ENCODE measurements around the gene SDK1.

DNA sequence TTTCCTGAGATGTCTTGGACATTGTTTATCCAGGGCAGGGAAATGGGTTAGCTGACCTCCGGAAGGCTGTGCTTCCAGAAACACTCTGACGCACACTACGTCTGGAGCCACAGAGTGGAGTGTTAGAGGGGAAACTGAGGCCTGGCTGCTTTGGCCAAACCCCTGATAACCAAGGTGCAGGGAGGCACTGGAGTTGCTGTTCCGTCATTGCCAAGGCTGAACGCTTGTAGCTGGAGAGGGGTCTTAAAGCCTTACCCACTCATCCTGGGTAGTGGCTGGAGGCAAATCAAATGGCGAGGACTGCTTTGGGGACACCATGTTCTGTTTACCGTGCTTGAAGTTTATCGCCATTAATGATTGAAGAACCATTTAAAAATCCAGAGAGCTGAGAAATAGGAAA lies 776.9 kb downstream of the SDK1 start:
- TF ChIP-seq, protein P1, sequence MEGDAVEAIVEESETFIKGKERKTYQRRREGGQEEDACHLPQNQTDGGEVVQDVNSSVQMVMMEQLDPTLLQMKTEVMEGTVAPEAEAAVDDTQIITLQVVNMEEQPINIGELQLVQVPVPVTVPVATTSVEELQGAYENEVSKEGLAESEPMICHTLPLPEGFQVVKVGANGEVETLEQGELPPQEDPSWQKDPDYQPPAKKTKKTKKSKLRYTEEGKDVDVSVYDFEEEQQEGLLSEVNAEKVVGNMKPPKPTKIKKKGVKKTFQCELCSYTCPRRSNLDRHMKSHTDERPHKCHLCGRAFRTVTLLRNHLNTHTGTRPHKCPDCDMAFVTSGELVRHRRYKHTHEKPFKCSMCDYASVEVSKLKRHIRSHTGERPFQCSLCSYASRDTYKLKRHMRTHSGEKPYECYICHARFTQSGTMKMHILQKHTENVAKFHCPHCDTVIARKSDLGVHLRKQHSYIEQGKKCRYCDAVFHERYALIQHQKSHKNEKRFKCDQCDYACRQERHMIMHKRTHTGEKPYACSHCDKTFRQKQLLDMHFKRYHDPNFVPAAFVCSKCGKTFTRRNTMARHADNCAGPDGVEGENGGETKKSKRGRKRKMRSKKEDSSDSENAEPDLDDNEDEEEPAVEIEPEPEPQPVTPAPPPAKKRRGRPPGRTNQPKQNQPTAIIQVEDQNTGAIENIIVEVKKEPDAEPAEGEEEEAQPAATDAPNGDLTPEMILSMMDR (IDR thresholded peaks at IDR 0.05), result no peak
- TF ChIP-seq POLR2A (IDR thresholded peaks at IDR 0.05), result no peak
